GM06990 (cell line): ENCODE results near the gene PPFIA1.

Experiments used
- DNase-seq: peaks from one replicate; pipeline ENCODE4 v3.0.0-alpha.2; 2011; ENCODE audit not compliant: insufficient read length; ENCODE audit errors: extremely low read depth
- H3K27me3 ChIP-seq: replicated peaks from 2 replicates; pipeline ENCODE4 v1.6.0; 2011; ENCODE audit warnings: low read length; ENCODE audit not compliant: control insufficient read depth, insufficient read depth
- H3K36me3 ChIP-seq: 2 replicates; pipeline ENCODE4 v1.5.1; 2011; ENCODE audit warnings: low read length; ENCODE audit not compliant: control insufficient read depth, insufficient read depth
- H3K4me3 ChIP-seq: replicated peaks from 2 replicates; pipeline ENCODE4 v1.5.1; 2011; ENCODE audit warnings: low read depth, mild to moderate bottlenecking, control low read depth, low read length
- CTCF ChIP-seq: IDR thresholded peaks from 2 replicates; pipeline ENCODE4 v1.5.1; 2011; ENCODE audit warnings: low read length, control low read depth, mild to moderate bottlenecking, inconsistent platforms; ENCODE audit not compliant: insufficient read depth, poor library complexity, severe bottlenecking

PPFIA1 gene

DNA sequence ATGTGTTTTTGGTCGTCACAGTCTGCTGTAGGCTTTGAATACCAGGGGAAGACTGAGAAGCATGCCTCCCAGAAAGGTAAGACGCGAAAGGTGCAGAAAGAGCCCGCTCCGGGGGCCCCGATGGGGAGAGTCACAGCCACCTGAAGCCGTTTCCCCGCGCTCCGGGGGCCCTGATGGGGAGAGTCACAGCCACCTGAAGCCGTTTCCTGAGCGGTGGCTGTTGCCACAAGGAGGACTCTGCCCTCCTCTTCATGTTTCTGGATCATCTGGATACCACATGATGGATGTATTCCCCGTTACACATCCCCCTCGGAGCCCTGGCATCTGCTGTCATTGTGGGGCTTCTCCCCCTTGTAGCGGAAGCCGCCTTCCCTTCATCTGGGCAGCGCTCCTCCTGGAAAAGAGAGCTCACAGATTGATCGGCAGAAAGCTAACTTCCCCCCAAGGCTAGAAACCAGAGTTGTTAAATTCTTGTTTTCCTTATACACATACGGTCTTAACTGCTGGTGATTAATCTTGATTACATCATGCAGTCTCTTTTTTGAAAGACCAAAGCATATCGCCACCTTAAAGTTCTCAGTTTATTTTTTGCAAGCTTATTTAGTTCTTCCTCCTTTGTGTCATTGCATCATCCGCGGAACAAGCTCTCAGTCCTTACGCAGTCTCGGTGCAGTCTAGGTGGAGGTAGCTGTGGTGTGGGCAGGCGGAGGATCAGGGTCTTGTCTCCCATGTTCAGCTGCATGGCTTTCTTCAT, 145.3 kb downstream of the PPFIA1 start:
- no peaks in the 10 kb centered on the region for H3K36me3 ChIP-seq
- no peak overlapping the region for H3K4me3 ChIP-seq
- no peak for TF ChIP-seq CTCF
- H3K27me3 ChIP-seq = no peaks in the 10 kb centered on the region
- DNase-seq = no peak

- TF ChIP-seq CTCF = no peak
- no peaks in the 10 kb centered on the region for H3K36me3 ChIP-seq
- H3K4me3 ChIP-seq = no peak overlapping the region
- no peaks in the 10 kb centered on the region for H3K27me3 ChIP-seq
- DNase-seq = no peak
These were observed 146.4 kb downstream of the PPFIA1 start for GRCh38 chr11:70416881-70417280.

DNA sequence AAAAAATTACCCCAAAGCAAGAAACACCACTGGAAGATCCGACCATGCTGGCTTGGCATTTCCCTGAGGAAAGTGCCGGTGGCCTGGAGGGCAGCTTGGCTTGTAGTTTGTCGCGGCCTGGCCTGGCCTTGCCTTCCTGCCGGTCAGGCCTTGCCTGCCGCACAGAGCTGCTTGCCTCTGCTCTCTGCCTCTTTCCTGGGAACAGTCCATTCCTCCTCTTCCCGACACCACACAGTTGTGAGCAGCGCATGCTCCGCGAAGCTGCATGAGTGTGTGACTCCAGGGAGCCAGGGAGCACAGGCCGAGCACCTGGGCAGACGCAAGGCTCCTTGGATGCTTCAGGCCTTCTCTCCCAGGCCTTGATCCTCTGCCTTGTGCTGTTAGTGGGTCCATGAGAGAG, 147.6 kb downstream of the PPFIA1 start:
- Histone ChIP-seq H3K4me3 (no peak overlapping the region), H3K36me3 (no peaks in the 10 kb centered on the region), H3K27me3 (no peaks in the 10 kb centered on the region)
- DNase-seq = no peak
- TF ChIP-seq CTCF = no peak

DNA sequence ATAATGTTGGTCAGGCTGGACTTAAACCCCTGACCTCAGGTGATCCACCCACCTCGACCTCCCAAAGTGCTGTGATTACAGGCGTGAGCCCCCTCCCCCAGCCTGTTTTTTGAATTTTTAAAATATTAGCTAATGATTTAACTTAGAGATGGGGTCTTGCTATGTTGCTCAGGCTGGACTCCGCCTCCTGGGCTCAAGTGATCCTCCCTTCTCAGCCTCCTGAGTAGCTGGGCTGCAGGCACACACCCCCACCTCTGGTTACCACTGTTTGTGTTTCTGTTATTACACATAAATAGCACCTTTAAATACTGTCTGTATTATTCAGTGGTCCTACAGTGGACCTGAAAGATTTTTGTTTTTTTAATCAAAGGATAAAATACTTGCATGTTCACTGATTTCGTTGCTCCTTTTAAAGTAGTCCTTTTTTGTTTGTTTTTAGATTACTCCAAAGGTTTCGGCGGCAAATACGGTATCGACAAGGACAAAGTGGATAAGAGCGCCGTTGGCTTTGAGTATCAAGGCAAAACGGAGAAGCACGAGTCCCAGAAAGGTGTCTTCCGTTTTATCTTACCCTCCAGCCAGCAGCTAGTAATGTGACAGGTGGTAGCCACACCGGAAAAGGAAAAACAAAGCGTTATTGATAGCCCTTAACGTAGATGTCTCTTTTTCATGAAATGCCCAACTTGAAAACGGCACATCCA, 149.0 kb downstream of the PPFIA1 start:
- TF ChIP-seq CTCF = no peak
- no peaks in the 10 kb centered on the region for H3K36me3 ChIP-seq
- no peaks in the 10 kb centered on the region for H3K27me3 ChIP-seq
- DNase-seq = no peak
- H3K4me3 ChIP-seq = no peak overlapping the region

DNA sequence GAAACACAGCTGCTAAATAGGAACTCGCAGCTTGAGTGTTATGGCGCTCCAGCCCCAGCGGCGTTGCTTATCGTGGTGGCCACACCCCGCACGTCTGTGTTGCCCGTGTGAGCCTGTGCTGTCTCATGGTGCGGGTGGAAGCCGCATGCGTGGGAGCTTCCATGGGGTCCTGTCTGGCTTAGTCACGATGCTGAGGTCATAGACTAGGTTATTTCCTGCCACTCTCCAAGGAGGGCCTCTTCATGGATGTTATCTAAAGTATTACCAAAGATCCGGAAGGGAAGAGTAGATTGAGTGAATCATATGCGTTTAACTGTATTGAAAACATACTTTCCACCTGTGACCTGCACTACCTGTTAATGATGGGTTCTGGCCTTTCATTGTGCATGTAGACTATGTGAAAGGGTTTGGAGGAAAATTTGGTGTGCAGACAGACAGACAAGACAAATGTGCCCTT, 149.5 kb downstream of the PPFIA1 start:
- Histone ChIP-seq H3K36me3 (no peaks in the 10 kb centered on the region), H3K27me3 (no peaks in the 10 kb centered on the region)
- DNase-seq = no peak

More for the DNA sequence above, 149.5 kb downstream of the PPFIA1 start:
- TF ChIP-seq CTCF = no peak
- H3K4me3 ChIP-seq = no peak overlapping the region
